WTC11 (cell line): ENCODE measurements around the gene UBE3C. TPM values are rescaled to one million over a fixed set of nuclear protein-coding genes. Genes with fewer than 3 reads are reported as not detected.

Experiments used
- ATAC-seq: fragments of 200-7000 bp; cut with Tn5 transposase; 2 replicates; pipeline ENCODE4 v1.10.0; 2021; ENCODE audit warnings: mild to moderate bottlenecking, moderate library complexity
- CTCF ChIA-PET: fragments of 300-600 bp; sonication (Branson Sonifier 250); formaldehyde crosslinking; loops from one replicate; lab custom pipeline; 2021; ENCODE audit warnings: antibody characterized with exemption; lab: Charles Lee
- POLR2A ChIA-PET: fragments of 350-600 bp; sonication (Branson Sonifier 250); formaldehyde crosslinking; loops from one replicate; lab custom pipeline; 2021; ENCODE audit warnings: antibody characterized with exemption; lab: Charles Lee
- DNase-seq: peaks from one replicate; pipeline ENCODE4 v3.0.0; 2021; ENCODE audit warnings: low spot score
- H3K27ac Mint-ChIP-seq: 2 replicates; pipeline ENCODE4 v1.8.0; 2021; ENCODE audit warnings: mixed read lengths
- H3K27me3 Mint-ChIP-seq: 2 replicates; pipeline ENCODE4 v1.8.0; 2021; ENCODE audit warnings: low read depth, mild to moderate bottlenecking, moderate library complexity, mixed read lengths
- H3K36me3 Mint-ChIP-seq: 2 replicates; pipeline ENCODE4 v1.8.0; 2021; ENCODE audit warnings: mixed read lengths
- H3K4me1 Mint-ChIP-seq: 2 replicates; pipeline ENCODE4 v1.8.0; 2022; ENCODE audit warnings: mixed read lengths
- H3K4me3 Mint-ChIP-seq: 2 replicates; pipeline ENCODE4 v1.8.0; 2021; ENCODE audit warnings: mild to moderate bottlenecking, moderate library complexity, mixed read lengths
- H3K9me3 Mint-ChIP-seq: 2 replicates; pipeline ENCODE4 v1.8.0; 2021; ENCODE audit warnings: mixed read lengths
- CREM ChIP-seq: sonication (generic); formaldehyde crosslinking; IDR thresholded peaks from 2 replicates; pipeline ENCODE4 v1.8.1; 2022; ENCODE audit warnings: mild to moderate bottlenecking, missing genetic modification reagents, moderate library complexity
- ESRRA ChIP-seq: sonication (generic); formaldehyde crosslinking; IDR thresholded peaks from 2 replicates; pipeline ENCODE4 v1.8.1; 2022; ENCODE audit warnings: mild to moderate bottlenecking, missing genetic modification reagents, borderline replicate concordance
- ETV6 ChIP-seq: sonication (generic); formaldehyde crosslinking; IDR thresholded peaks from 2 replicates; pipeline ENCODE4 v1.8.1; 2022; ENCODE audit warnings: mild to moderate bottlenecking, missing genetic modification reagents
- GRHL2 ChIP-seq: fragments of 250-450 bp; sonication (Bioruptor Pico); IDR thresholded peaks from 2 replicates; pipeline ENCODE4 v1.8.0; 2022; ENCODE audit warnings: mild to moderate bottlenecking, moderate library complexity; ENCODE audit not compliant: insufficient replicate concordance, severe bottlenecking
- GTF2I ChIP-seq: fragments of 250-450 bp; sonication (Bioruptor Pico); conservative IDR thresholded peaks from 2 replicates; pipeline ENCODE4 v1.4.0; 2021; ENCODE audit warnings: mild to moderate bottlenecking
- HMGA2 ChIP-seq: fragments of 250-450 bp; sonication (Bioruptor Pico); IDR thresholded peaks from 2 replicates; pipeline ENCODE4 v1.4.0; 2021; ENCODE audit warnings: mild to moderate bottlenecking, moderate library complexity
- MXD4 ChIP-seq: fragments of 250-450 bp; sonication (Bioruptor Pico); IDR thresholded peaks from 2 replicates; pipeline ENCODE4 v1.8.0; 2021; ENCODE audit warnings: mild to moderate bottlenecking, moderate library complexity, borderline replicate concordance
- RELA ChIP-seq: sonication (generic); formaldehyde crosslinking; IDR thresholded peaks from 2 replicates; pipeline ENCODE4 v1.8.1; 2022; ENCODE audit warnings: missing genetic modification reagents, mild to moderate bottlenecking, borderline replicate concordance
- SMAD4 ChIP-seq: sonication (generic); formaldehyde crosslinking; IDR thresholded peaks from 2 replicates; pipeline ENCODE4 v1.8.0; 2022; ENCODE audit warnings: mild to moderate bottlenecking, missing genetic modification reagents
- ZNF219 ChIP-seq: sonication (generic); formaldehyde crosslinking; IDR thresholded peaks from 2 replicates; pipeline ENCODE4 v1.8.0; 2023; ENCODE audit warnings: missing genetic modification reagents, mild to moderate bottlenecking, borderline replicate concordance
- ZNF232 ChIP-seq: sonication (generic); formaldehyde crosslinking; IDR thresholded peaks from 2 replicates; pipeline ENCODE4 v1.8.0; 2022; ENCODE audit warnings: mild to moderate bottlenecking, missing genetic modification reagents
- ZNF317 ChIP-seq: sonication (generic); formaldehyde crosslinking; IDR thresholded peaks from 2 replicates; pipeline ENCODE4 v1.8.1; 2023; ENCODE audit warnings: low read depth, mild to moderate bottlenecking, moderate library complexity, missing genetic modification reagents, borderline replicate concordance
- total RNA-seq: library from RNA; stranded (reverse); gene quantifications from 3 replicates; pipeline ENCODE4 v1.2.3, GENCODE V29; 2021
- TF ChIP-seq, protein P1 (sequence below): sonication (generic); formaldehyde crosslinking; IDR thresholded peaks from 2 replicates; pipeline ENCODE4 v1.8.1; 2023; ENCODE audit warnings: mild to moderate bottlenecking, missing genetic modification reagents
- TF ChIP-seq, protein P2 (sequence below): fragments of 200-600 bp; IDR thresholded peaks from 2 replicates; pipeline ENCODE4 v1.8.0; 2022; ENCODE audit warnings: antibody characterized with exemption
- TF ChIP-seq, protein P3 (sequence below): fragments of 250-450 bp; sonication (Bioruptor Pico); conservative IDR thresholded peaks from 2 replicates; pipeline ENCODE4 v1.9.0; 2021; ENCODE audit warnings: mild to moderate bottlenecking
- TF ChIP-seq, protein P4 (sequence below): sonication (generic); formaldehyde crosslinking; IDR thresholded peaks from 2 replicates; pipeline ENCODE4 v1.8.1; 2023; ENCODE audit warnings: mild to moderate bottlenecking, moderate library complexity, missing genetic modification reagents
- TF ChIP-seq, protein P5 (sequence below): sonication (generic); formaldehyde crosslinking; IDR thresholded peaks from 2 replicates; pipeline ENCODE4 v1.8.1; 2023; ENCODE audit warnings: mild to moderate bottlenecking, missing genetic modification reagents, moderate library complexity
- TF ChIP-seq, protein P6 (sequence below): sonication (generic); formaldehyde crosslinking; IDR thresholded peaks from 2 replicates; pipeline ENCODE4 v1.8.0; 2022; ENCODE audit warnings: mild to moderate bottlenecking, missing genetic modification reagents
- TF ChIP-seq, protein P7 (sequence below): fragments of 250-450 bp; sonication (Bioruptor Pico); IDR thresholded peaks from 2 replicates; pipeline ENCODE4 v1.9.0; 2021; ENCODE audit warnings: mild to moderate bottlenecking

Gene UBE3C
- total RNA-seq, 1 experiment from 2014 or later: 59.7 TPM

DNA sequence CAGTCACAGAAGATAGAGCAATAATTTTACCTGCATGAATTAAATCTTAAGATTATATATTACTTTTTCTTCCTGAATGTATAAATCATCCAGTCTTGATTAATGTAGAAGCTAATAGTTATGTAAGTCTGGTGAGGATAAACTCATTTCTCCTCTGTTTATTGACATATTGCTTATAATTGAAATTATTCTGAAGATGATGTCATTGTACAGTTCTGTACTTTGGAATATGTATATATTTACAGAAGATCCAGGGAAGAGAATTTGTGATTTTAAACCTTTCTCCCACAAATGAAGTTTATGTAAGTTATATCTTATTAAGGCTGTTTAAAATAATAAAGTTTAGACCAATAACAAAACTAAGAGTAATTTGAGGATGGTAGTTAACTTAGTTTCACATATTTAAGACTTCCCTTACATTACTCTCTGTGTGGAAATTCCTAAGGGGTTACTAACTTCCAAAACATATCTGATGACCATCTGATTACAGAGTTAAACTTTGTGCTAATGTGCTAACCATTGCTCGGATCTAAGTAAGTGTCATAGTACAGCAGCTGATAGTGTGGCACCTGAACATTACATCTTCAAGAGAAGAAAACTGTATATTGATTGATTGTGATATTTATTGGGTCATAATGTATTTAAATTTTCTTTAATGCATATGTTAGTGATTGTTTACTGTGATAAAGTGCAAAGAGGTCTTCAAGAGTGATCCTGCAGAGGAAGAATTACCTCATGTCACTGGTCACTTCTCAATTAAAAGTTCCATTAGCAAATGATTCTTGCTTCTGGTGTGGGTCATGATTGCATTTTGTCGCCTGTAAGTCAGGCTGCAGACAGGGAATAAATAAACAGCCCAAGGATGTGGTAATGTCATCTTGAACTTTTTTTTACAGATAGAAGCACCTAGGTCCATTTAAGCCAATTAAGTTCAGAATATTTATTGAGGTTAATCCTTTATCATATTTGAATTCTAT is 96.9 kb downstream of the UBE3C start:
- ATAC-seq: no peak
- H3K27ac Mint-ChIP-seq: no peak overlapping the region
- ChIA-PET CTCF (no interaction called here), POLR2A (no interaction called here)
- no peak for DNase-seq
- peaks cover 13% of the 10 kb centered on the region for H3K9me3 Mint-ChIP-seq
- peaks cover 72% of the 10 kb centered on the region for H3K36me3 Mint-ChIP-seq
- peaks cover 6% of the 10 kb centered on the region for H3K4me1 Mint-ChIP-seq
- TF ChIP-seq ZNF232 (CRISPR knock-in tag) (no peak), ZNF219 (CRISPR knock-in tag) (no peak), MXD4 (CRISPR knock-in tag) (no peak)
- TF ChIP-seq, protein P1, sequence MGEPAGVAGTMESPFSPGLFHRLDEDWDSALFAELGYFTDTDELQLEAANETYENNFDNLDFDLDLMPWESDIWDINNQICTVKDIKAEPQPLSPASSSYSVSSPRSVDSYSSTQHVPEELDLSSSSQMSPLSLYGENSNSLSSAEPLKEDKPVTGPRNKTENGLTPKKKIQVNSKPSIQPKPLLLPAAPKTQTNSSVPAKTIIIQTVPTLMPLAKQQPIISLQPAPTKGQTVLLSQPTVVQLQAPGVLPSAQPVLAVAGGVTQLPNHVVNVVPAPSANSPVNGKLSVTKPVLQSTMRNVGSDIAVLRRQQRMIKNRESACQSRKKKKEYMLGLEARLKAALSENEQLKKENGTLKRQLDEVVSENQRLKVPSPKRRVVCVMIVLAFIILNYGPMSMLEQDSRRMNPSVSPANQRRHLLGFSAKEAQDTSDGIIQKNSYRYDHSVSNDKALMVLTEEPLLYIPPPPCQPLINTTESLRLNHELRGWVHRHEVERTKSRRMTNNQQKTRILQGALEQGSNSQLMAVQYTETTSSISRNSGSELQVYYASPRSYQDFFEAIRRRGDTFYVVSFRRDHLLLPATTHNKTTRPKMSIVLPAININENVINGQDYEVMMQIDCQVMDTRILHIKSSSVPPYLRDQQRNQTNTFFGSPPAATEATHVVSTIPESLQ (CRISPR knock-in tag): no peak
- H3K27me3 Mint-ChIP-seq: no peaks in the 10 kb centered on the region
- H3K4me3 Mint-ChIP-seq: no peak overlapping the region

DNA sequence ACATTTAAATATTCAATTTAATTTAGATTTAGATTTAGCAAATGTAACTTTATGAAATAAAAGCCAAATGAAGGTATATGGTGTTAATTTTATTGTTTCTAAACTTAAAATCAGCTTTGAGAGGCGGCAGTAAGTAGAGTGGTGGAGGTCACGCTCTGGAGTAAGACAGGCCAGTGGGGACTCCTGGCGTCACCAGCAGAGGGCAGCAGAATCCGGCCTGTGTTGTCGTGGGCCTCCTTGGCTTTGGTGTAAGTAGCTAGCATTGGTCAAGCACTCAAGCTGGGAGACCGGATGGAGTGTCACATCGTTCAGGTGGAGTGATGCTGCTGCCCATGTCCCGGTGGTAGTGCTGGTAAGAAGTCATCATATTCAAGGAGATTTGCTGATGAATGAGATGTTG is 99.4 kb downstream of the UBE3C start:
- ATAC-seq (peak; percentile 76), DNase-seq (peak; percentile 51)
- peaks cover 59% of the 10 kb centered on the region for H3K36me3 Mint-ChIP-seq
- H3K27me3 Mint-ChIP-seq: no peaks in the 10 kb centered on the region
- peaks cover 13% of the 10 kb centered on the region for H3K9me3 Mint-ChIP-seq
- ChIA-PET POLR2A (no interaction called here), CTCF (interaction anchor here (0.6 to 2.2 kb wide), 15 partner anchors 9 to 288 kb away, joined by 3 to 9 read pairs (median 5); partner anchors contain the start of gene NOM1)
- H3K4me1 Mint-ChIP-seq: peaks cover 6% of the 10 kb centered on the region
- no peak overlapping the region for H3K4me3 Mint-ChIP-seq
- TF ChIP-seq CREM: no peak
- TF ChIP-seq, protein P2, sequence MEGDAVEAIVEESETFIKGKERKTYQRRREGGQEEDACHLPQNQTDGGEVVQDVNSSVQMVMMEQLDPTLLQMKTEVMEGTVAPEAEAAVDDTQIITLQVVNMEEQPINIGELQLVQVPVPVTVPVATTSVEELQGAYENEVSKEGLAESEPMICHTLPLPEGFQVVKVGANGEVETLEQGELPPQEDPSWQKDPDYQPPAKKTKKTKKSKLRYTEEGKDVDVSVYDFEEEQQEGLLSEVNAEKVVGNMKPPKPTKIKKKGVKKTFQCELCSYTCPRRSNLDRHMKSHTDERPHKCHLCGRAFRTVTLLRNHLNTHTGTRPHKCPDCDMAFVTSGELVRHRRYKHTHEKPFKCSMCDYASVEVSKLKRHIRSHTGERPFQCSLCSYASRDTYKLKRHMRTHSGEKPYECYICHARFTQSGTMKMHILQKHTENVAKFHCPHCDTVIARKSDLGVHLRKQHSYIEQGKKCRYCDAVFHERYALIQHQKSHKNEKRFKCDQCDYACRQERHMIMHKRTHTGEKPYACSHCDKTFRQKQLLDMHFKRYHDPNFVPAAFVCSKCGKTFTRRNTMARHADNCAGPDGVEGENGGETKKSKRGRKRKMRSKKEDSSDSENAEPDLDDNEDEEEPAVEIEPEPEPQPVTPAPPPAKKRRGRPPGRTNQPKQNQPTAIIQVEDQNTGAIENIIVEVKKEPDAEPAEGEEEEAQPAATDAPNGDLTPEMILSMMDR: peak; percentile 29; the same call in 1 of the 2 replicates
- 0 out of 2 replicates have a peak overlapping the region, but pooled peaks have one; percentile 7 for H3K27ac Mint-ChIP-seq

DNA sequence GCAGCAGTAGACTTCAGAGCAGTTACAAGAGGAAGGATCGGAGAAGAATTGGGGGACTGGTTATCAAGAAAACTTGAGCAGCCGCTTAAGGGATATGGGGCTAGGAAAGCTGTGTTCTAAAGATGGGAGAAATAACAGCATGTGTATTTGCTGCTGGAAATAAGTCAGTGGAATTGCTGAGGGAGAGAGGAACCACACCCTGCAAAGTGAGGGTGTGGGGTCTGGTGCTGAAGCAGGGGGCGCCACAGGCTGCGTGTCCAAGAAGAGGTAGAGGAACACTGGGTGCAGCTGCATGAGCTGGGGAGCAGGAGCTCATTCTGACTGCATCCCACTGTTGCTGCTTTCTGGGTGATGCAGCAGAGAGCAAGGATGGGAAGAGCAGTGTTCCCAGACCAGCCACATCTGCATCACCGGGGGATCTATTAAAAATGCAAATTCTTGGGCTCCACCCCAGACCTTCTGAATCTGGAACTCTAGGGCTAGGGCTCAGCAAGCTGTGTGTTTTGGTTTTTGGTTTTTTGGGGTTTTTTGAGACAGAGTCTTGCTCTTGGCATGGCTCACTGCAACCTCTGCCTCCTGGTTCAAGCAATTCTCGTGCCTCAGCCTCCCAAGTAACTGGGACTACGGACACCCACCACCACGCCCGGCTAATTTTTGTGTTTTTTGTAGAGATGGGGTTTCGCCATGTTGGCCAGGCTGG is 101.0 kb downstream of the UBE3C start:
- H3K27me3 Mint-ChIP-seq: no peaks in the 10 kb centered on the region
- peak; percentile 37 for ATAC-seq
- H3K4me3 Mint-ChIP-seq: no peak overlapping the region
- peaks cover 43% of the 10 kb centered on the region for H3K36me3 Mint-ChIP-seq
- H3K4me1 Mint-ChIP-seq: peaks cover 6% of the 10 kb centered on the region
- no peak for DNase-seq
- H3K27ac Mint-ChIP-seq: peak overlapping the region; percentile 31; the same call in 1 of the 2 replicates
- CTCF ChIA-PET: interaction anchor here (0.5 to 2.4 kb wide), 4 partner anchors 8 to 335 kb away, joined by 5 to 7 read pairs (median 6); no protein-coding TSS in a partner anchor
- POLR2A ChIA-PET: no interaction called here
- peaks cover 13% of the 10 kb centered on the region for H3K9me3 Mint-ChIP-seq
- TF ChIP-seq, protein P3, sequence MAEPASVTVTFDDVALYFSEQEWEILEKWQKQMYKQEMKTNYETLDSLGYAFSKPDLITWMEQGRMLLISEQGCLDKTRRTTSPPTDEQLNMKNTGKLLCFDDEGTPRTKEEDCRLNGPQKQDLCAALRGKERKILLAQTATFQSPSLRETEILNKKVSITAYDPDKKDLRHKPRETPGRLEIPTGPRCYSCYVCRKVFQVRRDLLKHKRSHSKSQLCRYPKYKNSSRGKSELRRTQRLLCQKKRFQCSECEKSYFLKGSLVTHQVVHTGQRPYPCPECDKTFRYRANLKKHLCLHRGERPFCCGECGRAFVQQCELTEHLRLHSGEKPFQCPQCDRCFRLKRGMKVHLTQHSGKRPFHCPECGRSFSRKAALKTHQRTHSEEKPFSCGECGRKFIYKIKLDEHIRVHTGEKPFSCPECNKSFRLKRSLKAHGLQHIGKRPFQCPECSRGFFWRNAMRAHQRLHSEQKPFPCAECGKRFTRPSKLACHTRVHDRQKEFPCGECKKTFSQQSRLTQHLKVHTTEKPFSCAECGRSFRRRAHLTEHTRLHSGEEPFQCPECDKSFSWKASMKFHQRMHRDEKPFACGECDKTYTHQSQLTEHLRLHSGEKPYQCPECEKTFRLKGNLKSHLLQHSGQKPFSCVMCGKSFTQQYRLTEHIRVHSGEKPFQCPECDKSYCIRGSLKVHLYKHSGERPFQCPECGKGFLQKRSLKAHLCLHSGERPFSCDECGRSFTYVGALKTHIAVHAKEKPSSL (CRISPR knock-in tag): no peak
- no peak for TF ChIP-seq GRHL2 (CRISPR knock-in tag)
- TF ChIP-seq RELA (CRISPR knock-in tag): no peak
- TF ChIP-seq SMAD4 (CRISPR knock-in tag): no peak
- TF ChIP-seq, protein P4, sequence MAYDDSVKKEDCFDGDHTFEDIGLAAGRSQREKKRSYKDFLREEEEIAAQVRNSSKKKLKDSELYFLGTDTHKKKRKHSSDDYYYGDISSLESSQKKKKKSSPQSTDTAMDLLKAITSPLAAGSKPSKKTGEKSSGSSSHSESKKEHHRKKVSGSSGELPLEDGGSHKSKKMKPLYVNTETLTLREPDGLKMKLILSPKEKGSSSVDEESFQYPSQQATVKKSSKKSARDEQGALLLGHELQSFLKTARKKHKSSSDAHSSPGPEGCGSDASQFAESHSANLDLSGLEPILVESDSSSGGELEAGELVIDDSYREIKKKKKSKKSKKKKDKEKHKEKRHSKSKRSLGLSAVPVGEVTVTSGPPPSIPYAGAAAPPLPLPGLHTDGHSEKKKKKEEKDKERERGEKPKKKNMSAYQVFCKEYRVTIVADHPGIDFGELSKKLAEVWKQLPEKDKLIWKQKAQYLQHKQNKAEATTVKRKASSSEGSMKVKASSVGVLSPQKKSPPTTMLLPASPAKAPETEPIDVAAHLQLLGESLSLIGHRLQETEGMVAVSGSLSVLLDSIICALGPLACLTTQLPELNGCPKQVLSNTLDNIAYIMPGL: no peak
- no peak for TF ChIP-seq ESRRA (CRISPR knock-in tag)
- TF ChIP-seq GTF2I: no peak
- no peak for TF ChIP-seq ZNF317 (CRISPR knock-in tag)
- TF ChIP-seq, protein P5, sequence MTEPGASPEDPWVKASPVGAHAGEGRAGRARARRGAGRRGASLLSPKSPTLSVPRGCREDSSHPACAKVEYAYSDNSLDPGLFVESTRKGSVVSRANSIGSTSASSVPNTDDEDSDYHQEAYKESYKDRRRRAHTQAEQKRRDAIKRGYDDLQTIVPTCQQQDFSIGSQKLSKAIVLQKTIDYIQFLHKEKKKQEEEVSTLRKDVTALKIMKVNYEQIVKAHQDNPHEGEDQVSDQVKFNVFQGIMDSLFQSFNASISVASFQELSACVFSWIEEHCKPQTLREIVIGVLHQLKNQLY (CRISPR knock-in tag): no peak
- TF ChIP-seq, protein P6, sequence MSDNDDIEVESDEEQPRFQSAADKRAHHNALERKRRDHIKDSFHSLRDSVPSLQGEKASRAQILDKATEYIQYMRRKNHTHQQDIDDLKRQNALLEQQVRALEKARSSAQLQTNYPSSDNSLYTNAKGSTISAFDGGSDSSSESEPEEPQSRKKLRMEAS (CRISPR knock-in tag): no peak
- no peak for TF ChIP-seq ETV6 (CRISPR knock-in tag)
- TF ChIP-seq, protein P7, sequence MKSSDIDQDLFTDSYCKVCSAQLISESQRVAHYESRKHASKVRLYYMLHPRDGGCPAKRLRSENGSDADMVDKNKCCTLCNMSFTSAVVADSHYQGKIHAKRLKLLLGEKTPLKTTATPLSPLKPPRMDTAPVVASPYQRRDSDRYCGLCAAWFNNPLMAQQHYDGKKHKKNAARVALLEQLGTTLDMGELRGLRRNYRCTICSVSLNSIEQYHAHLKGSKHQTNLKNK (CRISPR knock-in tag): no peak
- no peak for TF ChIP-seq HMGA2 (CRISPR knock-in tag)
